Retinal pigment epithelial cell (primary cell): ENCODE results near the gene ITGB5.
A peak's percentile ranks its signal among the peaks of the same experiment; 100 is the strongest.

Experiments used
- DNase-seq: peaks from one replicate; pipeline ENCODE4 v3.0.0-alpha.2; 2010; ENCODE audit warnings: low read depth
- H3K4me3 ChIP-seq: 2 replicates; pipeline ENCODE4 v1.5.1; 2011; ENCODE audit warnings: mild to moderate bottlenecking, low read length, control low read depth, moderate library complexity
- TF ChIP-seq, protein P1 (sequence below): conservative IDR thresholded peaks from 2 replicates; pipeline ENCODE4 v1.5.1; 2011; ENCODE audit warnings: low read depth, low read length, control low read depth, inconsistent platforms

ITGB5 gene

DNA sequence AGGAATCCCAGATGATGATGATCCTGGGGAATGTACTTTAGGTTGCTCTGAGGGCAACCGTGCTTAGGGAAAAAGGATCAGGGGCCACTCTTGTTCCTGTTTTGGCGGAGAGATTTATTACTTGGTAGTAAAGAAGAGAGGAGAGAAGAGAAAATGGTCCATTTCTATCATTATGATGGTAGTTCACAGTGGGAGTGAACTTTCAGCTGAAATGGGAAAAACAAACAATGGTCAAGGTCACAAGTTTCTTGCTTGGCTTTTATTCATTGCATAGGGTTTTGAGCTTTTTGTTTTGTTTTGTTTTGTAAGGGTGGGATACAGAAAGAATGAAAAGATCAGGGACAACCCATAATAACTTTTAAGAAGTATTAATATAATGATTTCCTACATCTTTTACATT, 164.6 kb downstream of the ITGB5 start:
- TF ChIP-seq, protein P1, sequence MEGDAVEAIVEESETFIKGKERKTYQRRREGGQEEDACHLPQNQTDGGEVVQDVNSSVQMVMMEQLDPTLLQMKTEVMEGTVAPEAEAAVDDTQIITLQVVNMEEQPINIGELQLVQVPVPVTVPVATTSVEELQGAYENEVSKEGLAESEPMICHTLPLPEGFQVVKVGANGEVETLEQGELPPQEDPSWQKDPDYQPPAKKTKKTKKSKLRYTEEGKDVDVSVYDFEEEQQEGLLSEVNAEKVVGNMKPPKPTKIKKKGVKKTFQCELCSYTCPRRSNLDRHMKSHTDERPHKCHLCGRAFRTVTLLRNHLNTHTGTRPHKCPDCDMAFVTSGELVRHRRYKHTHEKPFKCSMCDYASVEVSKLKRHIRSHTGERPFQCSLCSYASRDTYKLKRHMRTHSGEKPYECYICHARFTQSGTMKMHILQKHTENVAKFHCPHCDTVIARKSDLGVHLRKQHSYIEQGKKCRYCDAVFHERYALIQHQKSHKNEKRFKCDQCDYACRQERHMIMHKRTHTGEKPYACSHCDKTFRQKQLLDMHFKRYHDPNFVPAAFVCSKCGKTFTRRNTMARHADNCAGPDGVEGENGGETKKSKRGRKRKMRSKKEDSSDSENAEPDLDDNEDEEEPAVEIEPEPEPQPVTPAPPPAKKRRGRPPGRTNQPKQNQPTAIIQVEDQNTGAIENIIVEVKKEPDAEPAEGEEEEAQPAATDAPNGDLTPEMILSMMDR, result no peak
- no peak overlapping the region for H3K4me3 ChIP-seq
- DNase-seq, result no peak

DNA sequence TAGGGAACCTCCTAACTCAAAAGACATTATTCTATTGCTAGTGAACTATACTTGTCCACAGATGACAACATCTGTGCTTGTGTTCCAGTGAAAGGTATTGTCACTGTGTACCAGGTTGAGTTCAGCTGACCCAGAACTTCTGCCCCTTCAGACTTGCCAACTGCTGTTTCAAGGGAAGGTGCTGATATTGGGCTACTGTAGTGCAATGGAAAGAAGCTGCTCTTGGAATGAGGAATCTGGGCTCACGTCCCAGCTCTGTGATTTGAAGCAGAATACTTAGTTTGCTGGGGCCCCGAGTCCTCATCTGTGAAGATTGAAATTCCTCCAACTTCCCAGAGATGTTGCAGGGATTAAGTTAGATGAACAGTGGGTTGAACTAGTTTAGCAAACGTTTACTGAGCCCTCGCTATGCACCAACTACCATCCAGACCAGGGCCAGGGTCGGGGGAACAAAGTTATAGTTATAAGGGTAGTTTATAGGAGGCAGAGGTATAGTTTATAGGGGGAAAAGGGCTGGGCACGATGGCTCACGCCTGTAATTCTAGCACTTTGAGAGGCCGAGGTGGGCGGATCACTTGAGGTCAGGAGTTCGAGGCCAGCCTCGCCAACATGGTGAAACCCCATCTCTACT, 172.8 kb downstream of the ITGB5 start:
- DNase-seq, result peak; percentile 22
- no peak overlapping the region for H3K4me3 ChIP-seq
- TF ChIP-seq, protein P1, result no peak
